CD4-positive, alpha-beta T cell (primary cell): ENCODE measurements around the gene GRIA3. TPM values are rescaled to one million over a fixed set of nuclear protein-coding genes. Genes with fewer than 3 reads are reported as not detected.

Experiments used
- ATAC-seq: fragments of 200-7000 bp; cut with Tn5 transposase; one replicate; pipeline ENCODE4 v1.10.0; 2022; ENCODE audit warnings: mild to moderate bottlenecking; ENCODE audit not compliant: poor library complexity
- CTCF ChIA-PET: fragments of 350-600 bp; sonication (Branson Sonifier 250); formaldehyde crosslinking; loops from one replicate; lab custom pipeline; 2021; ENCODE audit warnings: antibody characterized with exemption, inconsistent platforms; lab: Charles Lee
- POLR2A ChIA-PET: fragments of 350-600 bp; sonication (Branson Sonifier 250); formaldehyde crosslinking; loops from one replicate; lab custom pipeline; 2021; ENCODE audit warnings: antibody characterized with exemption, inconsistent platforms; lab: Charles Lee
- DNase-seq, 14 experiments: peaks; one replicate each; pipeline ENCODE4 v3.0.0-alpha.2; 2013 to 2020; ENCODE audit warnings: mixed read lengths in 2 of 14
- H3K27ac ChIP-seq, 2 donors: one replicate each; pipeline versions ENCODE4 v1.5.1 to v1.7.0; 2013; ENCODE audit warnings: low read length in 2 of 2, low read depth in 1 of 2, mild to moderate bottlenecking in 1 of 2
- H3K27me3 ChIP-seq, 2 experiments: 1 replicate in 1 of 2; 2 replicates in 1 of 2; pipeline versions ENCODE4 v1.6.1 to v1.7.0; 2013; ENCODE audit warnings: low read length in 2 of 2, control low read depth in 1 of 2, mild to moderate bottlenecking in 1 of 2, moderate library complexity in 1 of 2; ENCODE audit not compliant: insufficient read depth in 2 of 2, control insufficient read depth in 1 of 2
- H3K36me3 ChIP-seq: one replicate; pipeline ENCODE4 v1.6.1; 2013; ENCODE audit warnings: low read length, control low read depth; ENCODE audit not compliant: insufficient read depth
- H3K4me1 ChIP-seq: one replicate; pipeline ENCODE4 v1.6.1; 2013; ENCODE audit warnings: low read length, control low read depth; ENCODE audit not compliant: insufficient read depth
- H3K4me3 ChIP-seq: one replicate; pipeline ENCODE4 v1.5.1; 2013; ENCODE audit warnings: mild to moderate bottlenecking, low read length, moderate library complexity
- H3K9me3 ChIP-seq, 2 experiments: 1 replicate in 1 of 2; 2 replicates in 1 of 2; pipeline versions ENCODE4 v1.6.1 to v1.7.0; 2013; ENCODE audit warnings: low read length in 2 of 2, mild to moderate bottlenecking in 2 of 2, control low read depth in 1 of 2, moderate library complexity in 1 of 2; ENCODE audit not compliant: control insufficient read depth in 1 of 2, insufficient read depth in 1 of 2
- H3K27ac Mint-ChIP-seq: one replicate; pipeline ENCODE4 v1.8.0; 2020; ENCODE audit warnings: mixed read lengths
- H3K27me3 Mint-ChIP-seq: one replicate; pipeline ENCODE4 v1.8.0; 2021; ENCODE audit warnings: mixed read lengths
- H3K36me3 Mint-ChIP-seq: one replicate; pipeline ENCODE4 v1.8.0; 2021; ENCODE audit warnings: low read depth, mixed read lengths
- H3K4me1 Mint-ChIP-seq: one replicate; pipeline ENCODE4 v1.8.0; 2021; ENCODE audit warnings: low read depth, mixed read lengths
- H3K4me3 Mint-ChIP-seq: one replicate; pipeline ENCODE4 v1.8.0; 2020; ENCODE audit warnings: mild to moderate bottlenecking, mixed read lengths
- H3K9me3 Mint-ChIP-seq: one replicate; pipeline ENCODE4 v1.8.0; 2020; ENCODE audit warnings: mixed read lengths
- CTCF ChIP-seq: fragments of 200-600 bp; IDR thresholded peaks from one replicate; pipeline ENCODE4 v1.8.0; 2022; ENCODE audit warnings: antibody characterized with exemption, mild to moderate bottlenecking
- intact Hi-C, 2 experiments: fragments of 100-400 bp; cut with DNase I in 1 of 2; cut with micrococcal nuclease in 1 of 2; formaldehyde crosslinking; loops; one replicate each; pipeline versions ENCODE4 v1.15.1 to v1.9.0; 2023 to 2025; cut with DNase I, micrococcal nuclease
- polyA plus RNA-seq, 2 donors: library from polyadenylated mRNA; unstranded; fragments of 120-200 nt; gene quantifications; one replicate each; pipeline ENCODE4 v1.2.1, GENCODE V29; 2013
- total RNA-seq, 174 experiments: library from RNA in 2 of 174; stranded (reverse) in 2 of 174; gene quantifications; one replicate each; pipeline ENCODE4 v1.2.3 and lab custom pipeline; 2021 to 2026

The GRIA3 gene
- not detected for total RNA-seq
- polyA plus RNA-seq (2013, experiment 1 of 2) = not detected
- 0.31 TPM for polyA plus RNA-seq (2013, experiment 2 of 2)
- 0 to 0.42 (median 0) reads per million in 172 experiments for total RNA-seq (lab: John Stamatoyannopoulos, UW)

GRCh38 chrX:123184219-123184865, at the start of gene GRIA3:
Gene GRIA3, plus strand, starts transcription at chrX:123184278. Its CDS starts 258 bp downstream, at chrX:123184536.
- no peak for TF ChIP-seq CTCF
- Mint-ChIP-seq H3K4me3 (peak within 1 kb of the TSS; percentile 74), H3K9me3 (no peaks in the 10 kb centered on the region), H3K27ac (no peak within 1 kb of the TSS), H3K4me1 (no peaks in the 10 kb centered on the region), H3K36me3 (no peaks in the 10 kb centered on the region), H3K27me3 (peaks cover 67% of the 10 kb centered on the region)
- no peak for DNase-seq
- ChIA-PET CTCF (no interaction called here), POLR2A (no interaction called here)
- no peak for ATAC-seq
- intact Hi-C loops = no loop called here
- H3K27ac ChIP-seq = no peak within 1 kb of the TSS
- H3K4me3 ChIP-seq = no peak within 1 kb of the TSS
- peaks cover 11 to 17% of the 10 kb centered on the region in 2 experiments for H3K27me3 ChIP-seq
- H3K4me1 ChIP-seq = no peaks in the 10 kb centered on the region
- no peaks in the 10 kb centered on the region for H3K36me3 ChIP-seq
- peaks cover 0 to 12% of the 10 kb centered on the region in 2 experiments for H3K9me3 ChIP-seq

GRCh38 chrX:123138473-123138872, 45.6 kb upstream of the GRIA3 start:
- intact Hi-C loops = no loop called here
- Mint-ChIP-seq H3K36me3 (no peaks in the 10 kb centered on the region), H3K9me3 (peaks cover 1% of the 10 kb centered on the region), H3K4me3 (no peak overlapping the region), H3K27me3 (no peaks in the 10 kb centered on the region), H3K4me1 (no peaks in the 10 kb centered on the region), H3K27ac (no peak overlapping the region)
- Histone ChIP-seq H3K36me3 (no peaks in the 10 kb centered on the region), H3K27me3 (no peaks in the 10 kb centered on the region), H3K4me3 (no peak overlapping the region), H3K9me3 (no peaks in the 10 kb centered on the region), H3K27ac (no peak overlapping the region), H3K4me1 (no peaks in the 10 kb centered on the region)
- DNase-seq (no peak), ATAC-seq (no peak)
- POLR2A ChIA-PET = no interaction called here
- TF ChIP-seq CTCF = no peak
- CTCF ChIA-PET = no interaction called here

- Histone ChIP-seq H3K27ac (no peak overlapping the region), H3K9me3 (no peaks in the 10 kb centered on the region), H3K4me1 (no peaks in the 10 kb centered on the region), H3K27me3 (no peaks in the 10 kb centered on the region), H3K36me3 (no peaks in the 10 kb centered on the region), H3K4me3 (no peak overlapping the region)
- Mint-ChIP-seq H3K4me1 (no peaks in the 10 kb centered on the region), H3K4me3 (no peak overlapping the region), H3K9me3 (peaks cover 1% of the 10 kb centered on the region), H3K36me3 (no peaks in the 10 kb centered on the region), H3K27ac (no peak overlapping the region), H3K27me3 (no peaks in the 10 kb centered on the region)
- POLR2A ChIA-PET = no interaction called here
- intact Hi-C loops = no loop called here
- DNase-seq = no peak
- CTCF ChIA-PET = no interaction called here
- no peak for TF ChIP-seq CTCF
- no peak for ATAC-seq
Observed at GRCh38 chrX:123140454-123140853, 43.6 kb upstream of the GRIA3 start.
